ENCODE results near the gene CENPB. TPM values are rescaled to one million over a fixed set of nuclear protein-coding genes. Genes with fewer than 3 reads are reported as not detected.

The CENPB gene
- total and polyA plus RNA-seq, 2 of the 4 experiments (the other 2 are of a cell fraction) = 45.7 to 59.1 TPM

DNA sequence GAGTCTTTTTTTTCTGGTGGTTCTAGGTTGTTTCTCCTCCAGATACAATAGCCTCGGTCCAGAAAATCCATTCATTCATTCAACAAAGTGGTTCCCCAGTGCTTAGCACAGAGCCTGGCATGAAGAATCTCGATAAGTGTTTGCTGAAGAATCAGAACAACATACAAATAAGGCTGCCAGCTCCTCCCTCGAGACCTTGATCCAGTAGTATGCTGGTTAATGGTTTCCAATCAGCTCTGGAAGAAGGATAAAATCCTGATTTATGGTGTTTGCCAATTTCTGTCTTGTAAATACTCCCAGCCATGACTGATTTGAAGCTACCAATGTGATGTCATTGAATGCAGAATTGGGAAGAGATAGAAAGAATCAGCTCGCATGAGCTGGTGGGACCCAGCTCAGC is 50.8 kb downstream of the CENPB start:
- H2AK9ac ChIP-seq (replicated peaks; ENCODE audit: low read depth, low read length, poor library complexity) = no peak overlapping the region
- H3K18ac ChIP-seq (ENCODE audit: low read depth, low read length) = no peak overlapping the region
- in situ Hi-C loops (cut with MboI; ENCODE audit: low sequenced_read_pairs) (no loop called here), intact Hi-C loops (cut with micrococcal nuclease) (no loop called here), dilution Hi-C loops (cut with HindIII; ENCODE audit: low sequenced_read_pairs, unreplicated experiment) (no loop called here)
- ATAC-seq (ENCODE audit: low read depth) (no peak), DNase-seq (no peak)
- H2BK5ac ChIP-seq (ENCODE audit: low read depth, low read length, poor library complexity, severe bottlenecking) = no peak overlapping the region
- no peaks in the 10 kb centered on the region for H3K36me3 ChIP-seq (ENCODE audit: control insufficient read depth, insufficient read depth, low read length)
- H3K4me2 ChIP-seq (ENCODE audit: low read depth, low read length) = no peak overlapping the region
- WGBS, 2 experiments (ENCODE audit: extremely low coverage in 2 of 2, insufficient read length in 1 of 2) = no CpG with 5 or more reads among the region's 4 CpGs
- BruUV-seq (replicated peaks) = no TSS peak
- no peak for TF ChIP-seq RCOR1 (IDR thresholded peaks at IDR 0.05; ENCODE audit: insufficient replicate concordance, low read length)
- TF ChIP-seq MXI1 (IDR thresholded peaks at IDR 0.05; ENCODE audit: borderline replicate concordance, low read depth, low read length) = no peak
- TF ChIP-seq, protein P1, sequence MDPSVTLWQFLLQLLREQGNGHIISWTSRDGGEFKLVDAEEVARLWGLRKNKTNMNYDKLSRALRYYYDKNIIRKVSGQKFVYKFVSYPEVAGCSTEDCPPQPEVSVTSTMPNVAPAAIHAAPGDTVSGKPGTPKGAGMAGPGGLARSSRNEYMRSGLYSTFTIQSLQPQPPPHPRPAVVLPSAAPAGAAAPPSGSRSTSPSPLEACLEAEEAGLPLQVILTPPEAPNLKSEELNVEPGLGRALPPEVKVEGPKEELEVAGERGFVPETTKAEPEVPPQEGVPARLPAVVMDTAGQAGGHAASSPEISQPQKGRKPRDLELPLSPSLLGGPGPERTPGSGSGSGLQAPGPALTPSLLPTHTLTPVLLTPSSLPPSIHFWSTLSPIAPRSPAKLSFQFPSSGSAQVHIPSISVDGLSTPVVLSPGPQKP (IDR thresholded peaks at IDR 0.05; ENCODE audit: borderline replicate concordance, low read depth, low read length) = no peak
- TF ChIP-seq, protein P2, sequence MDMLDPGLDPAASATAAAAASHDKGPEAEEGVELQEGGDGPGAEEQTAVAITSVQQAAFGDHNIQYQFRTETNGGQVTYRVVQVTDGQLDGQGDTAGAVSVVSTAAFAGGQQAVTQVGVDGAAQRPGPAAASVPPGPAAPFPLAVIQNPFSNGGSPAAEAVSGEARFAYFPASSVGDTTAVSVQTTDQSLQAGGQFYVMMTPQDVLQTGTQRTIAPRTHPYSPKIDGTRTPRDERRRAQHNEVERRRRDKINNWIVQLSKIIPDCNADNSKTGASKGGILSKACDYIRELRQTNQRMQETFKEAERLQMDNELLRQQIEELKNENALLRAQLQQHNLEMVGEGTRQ (IDR thresholded peaks at IDR 0.05; ENCODE audit: low read depth, low read length) = no peak
- no peak for TF ChIP-seq POLR2A (IDR thresholded peaks at IDR 0.05; ENCODE audit: low read depth, low read length)
- TF ChIP-seq MAZ (IDR thresholded peaks at IDR 0.05; ENCODE audit: borderline replicate concordance, low read depth, low read length) = no peak
- no peak for TF ChIP-seq BHLHE40 (IDR thresholded peaks at IDR 0.05; ENCODE audit: low read depth, low read length)
- no peak for TF ChIP-seq SMC3 (IDR thresholded peaks at IDR 0.05; ENCODE audit: low read depth, low read length)
- H3K9me3 ChIP-seq (ENCODE audit: control insufficient read depth, insufficient read depth, low read length) = no peaks in the 10 kb centered on the region
- no peak overlapping the region for H3K56ac ChIP-seq (ENCODE audit: extremely low read depth, insufficient read depth, low read length)
- no peak overlapping the region for H2BK120ac ChIP-seq (ENCODE audit: low read depth, low read length)
- H2AK5ac ChIP-seq (ENCODE audit: low read depth, low read length) = no peak overlapping the region
- no peaks in the 10 kb centered on the region for H3K4me1 ChIP-seq (ENCODE audit: control insufficient read depth, insufficient read depth, low read length)
- peaks cover 53% of the 10 kb centered on the region for H3K27me3 ChIP-seq (ENCODE audit: control insufficient read depth, insufficient read depth, low read length)
- H3K14ac ChIP-seq (replicated peaks; ENCODE audit: low read depth, low read length) = no peak overlapping the region
- no peak overlapping the region for H2AFZ ChIP-seq (replicated peaks; ENCODE audit: low read length, poor library complexity)
- no peak overlapping the region for H4K8ac ChIP-seq (ENCODE audit: low read depth in 2 of 2, low read length in 2 of 2)
- no peak overlapping the region for H3K9ac ChIP-seq (ENCODE audit: low read depth, low read length)
- no peaks in the 10 kb centered on the region for H3K79me1 ChIP-seq (ENCODE audit: low read depth in 1 of 2, low read length in 2 of 2)
- H3K27ac ChIP-seq (ENCODE audit: insufficient read depth, low read length) = no peak overlapping the region
- no peak overlapping the region for H3K4me3 ChIP-seq (ENCODE audit: insufficient read depth, low read depth, low read length)
- H3K9me1 ChIP-seq (ENCODE audit: insufficient read depth, low read length) = 0 out of 2 replicates have a peak, but pooled peaks cover 2% of the 10 kb centered on the region
- H3K4ac ChIP-seq (ENCODE audit: low read depth, low read length) = no peak overlapping the region
- H2BK20ac ChIP-seq (ENCODE audit: low read depth, low read length) = no peak overlapping the region
- POLR2A ChIA-PET (ENCODE audit: unreplicated experiment) = no interaction called here
- no peak overlapping the region for H2BK15ac ChIP-seq (ENCODE audit: low read depth, low read length)
- H3K23ac ChIP-seq (ENCODE audit: low read depth, low read length) = no peak overlapping the region
- no peak overlapping the region for H4K5ac ChIP-seq (ENCODE audit: low read depth, low read length)
- CTCF ChIA-PET = no interaction called here
- no peaks in the 10 kb centered on the region for H4K20me1 ChIP-seq (ENCODE audit: insufficient read depth, low read length)
- H4K91ac ChIP-seq (ENCODE audit: insufficient read depth, low read depth, low read length) = no peak overlapping the region

All from IMR-90 (cell line).